ENCODE data around the gene EPHA7.

DNA sequence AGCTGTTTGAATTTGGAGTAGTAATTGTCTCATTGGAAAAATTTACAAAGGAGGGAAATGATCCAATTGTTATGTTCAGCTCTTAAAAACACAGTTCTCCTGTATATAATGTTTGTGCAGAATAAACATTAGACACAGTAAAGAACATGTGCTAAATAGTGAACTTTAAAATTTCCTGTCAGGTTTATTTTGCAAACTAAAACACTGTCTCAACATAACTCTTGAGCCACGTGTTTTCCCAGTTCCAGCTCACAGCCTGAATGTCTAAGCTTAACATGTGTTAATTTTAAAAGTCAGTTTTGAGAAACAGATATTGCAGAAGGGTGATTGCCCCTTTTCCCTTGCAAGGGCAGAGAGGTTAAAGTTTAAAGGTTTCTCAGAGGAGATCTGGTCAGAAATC lies 20.6 kb downstream of the EPHA7 start:
- TF ChIP-seq CTCF (IDR thresholded peaks at IDR 0.05) (no peak), POLR2A (IDR thresholded peaks at IDR 0.05) (no peak)
